ENCODE measurements around the gene NOTCH2. TPM values are rescaled to one million over a fixed set of nuclear protein-coding genes. Genes with fewer than 3 reads are reported as not detected.

NOTCH2 gene
- total RNA-seq, 1 experiment from 2014 or later, result 62.9 TPM

GRCh38 chr1:119879510-119880434 is 189.7 kb downstream of the NOTCH2 start:
- Histone ChIP-seq H3K4me1 (ENCODE audit: control insufficient read depth in 1 of 2, insufficient read depth in 2 of 2, low read length in 2 of 2) (no peaks in the 10 kb centered on the region), H3K27ac (ENCODE audit: low read depth, low read length) (no peak overlapping the region), H3K27me3 (ENCODE audit: insufficient read depth, low read length) (peaks cover 6% of the 10 kb centered on the region), H2AFZ (ENCODE audit: low read depth, low read length, poor library complexity, severe bottlenecking) (no peak overlapping the region), H3K36me3 (ENCODE audit: control insufficient read depth in 1 of 2, insufficient read depth in 2 of 2, low read length in 2 of 2) (no peaks in the 10 kb centered on the region), H3K9me2 (ENCODE audit: insufficient read depth) (no peaks in the 10 kb centered on the region), H3K4me2 (ENCODE audit: low read length) (no peak overlapping the region), H3K9ac (ENCODE audit: low read length) (no peak overlapping the region), H4K20me1 (ENCODE audit: insufficient read depth) (no peaks in the 10 kb centered on the region), H3K79me2 (ENCODE audit: insufficient read depth, low read length) (no peaks in the 10 kb centered on the region), H3K4me3 (replicated peaks in 1 of 2; ENCODE audit: low read depth in 1 of 2, low read length in 2 of 2) (no peak overlapping the region), H3K9me3 (ENCODE audit: control insufficient read depth in 1 of 2, insufficient read depth in 1 of 2, low read depth in 1 of 2, low read length in 2 of 2) (no peaks in the 10 kb centered on the region)
- CTCF ChIA-PET, result no interaction called here
- TF ChIP-seq TCF7L2 (IDR thresholded peaks at IDR 0.05; ENCODE audit: borderline replicate concordance, extremely low read depth, insufficient read depth, insufficient read length), result no peak
- no peak for TF ChIP-seq CBX3 (IDR thresholded peaks at IDR 0.05; ENCODE audit: low read depth)
- TF ChIP-seq SP1 (IDR thresholded peaks at IDR 0.05; ENCODE audit: low read depth), result no peak
- TF ChIP-seq ZNF274 (IDR thresholded peaks at IDR 0.05; ENCODE audit: low read depth, low read length), result no peak
- no peak for TF ChIP-seq EZH2 (IDR thresholded peaks at IDR 0.05)
- no peak for TF ChIP-seq POLR2AphosphoS5 (IDR thresholded peaks at IDR 0.05; ENCODE audit: low read depth, low read length)
- TF ChIP-seq SIN3A (IDR thresholded peaks at IDR 0.05; ENCODE audit: low read depth), result no peak
- TF ChIP-seq, protein P1, sequence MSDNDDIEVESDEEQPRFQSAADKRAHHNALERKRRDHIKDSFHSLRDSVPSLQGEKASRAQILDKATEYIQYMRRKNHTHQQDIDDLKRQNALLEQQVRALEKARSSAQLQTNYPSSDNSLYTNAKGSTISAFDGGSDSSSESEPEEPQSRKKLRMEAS (IDR thresholded peaks at IDR 0.05), result no peak
- BruUV-seq (replicated peaks), result no TSS peak
- no peak for ATAC-seq
- POLR2A ChIA-PET, result no interaction called here
- RAD21 ChIA-PET (ENCODE audit: low non-redundant PET in 1 of 2, low total read pairs in 2 of 2, uncharacterized antibody in 2 of 2, unreplicated experiment in 2 of 2), result no interaction called here
- DNase-seq (ENCODE audit: low read depth, low spot score), result no peak
- intact Hi-C loops (cut with micrococcal nuclease), result loop anchor here (10.0 kb wide), 1 partner anchor 265 kb away; no protein-coding TSS in a partner anchor

GRCh38 chr1:119878171-119878570 is 191.3 kb downstream of the NOTCH2 start:
- H4K20me1 ChIP-seq (ENCODE audit: insufficient read depth), result no peaks in the 10 kb centered on the region
- no TSS peak for BruUV-seq (replicated peaks)
- CTCF ChIA-PET, result no interaction called here
- TF ChIP-seq RAD21 (IDR thresholded peaks at IDR 0.05; ENCODE audit: low read depth) (no peak), POLR2A (IDR thresholded peaks at IDR 0.05; ENCODE audit: borderline replicate concordance, extremely low read depth, insufficient read depth, insufficient read length) (no peak), ZNF274 (IDR thresholded peaks at IDR 0.05; ENCODE audit: low read depth, low read length) (no peak), YY1 (IDR thresholded peaks at IDR 0.05; ENCODE audit: extremely low read depth, insufficient replicate concordance, low read depth, low read length) (no peak), POLR2AphosphoS5 (IDR thresholded peaks at IDR 0.05; ENCODE audit: low read depth, low read length) (no peak), EZH2 (IDR thresholded peaks at IDR 0.05) (no peak), EGR1 (IDR thresholded peaks at IDR 0.05; ENCODE audit: low read depth) (no peak), TCF7L2 (IDR thresholded peaks at IDR 0.05; ENCODE audit: borderline replicate concordance, extremely low read depth, insufficient read depth, insufficient read length) (no peak)
- TF ChIP-seq, protein P2, sequence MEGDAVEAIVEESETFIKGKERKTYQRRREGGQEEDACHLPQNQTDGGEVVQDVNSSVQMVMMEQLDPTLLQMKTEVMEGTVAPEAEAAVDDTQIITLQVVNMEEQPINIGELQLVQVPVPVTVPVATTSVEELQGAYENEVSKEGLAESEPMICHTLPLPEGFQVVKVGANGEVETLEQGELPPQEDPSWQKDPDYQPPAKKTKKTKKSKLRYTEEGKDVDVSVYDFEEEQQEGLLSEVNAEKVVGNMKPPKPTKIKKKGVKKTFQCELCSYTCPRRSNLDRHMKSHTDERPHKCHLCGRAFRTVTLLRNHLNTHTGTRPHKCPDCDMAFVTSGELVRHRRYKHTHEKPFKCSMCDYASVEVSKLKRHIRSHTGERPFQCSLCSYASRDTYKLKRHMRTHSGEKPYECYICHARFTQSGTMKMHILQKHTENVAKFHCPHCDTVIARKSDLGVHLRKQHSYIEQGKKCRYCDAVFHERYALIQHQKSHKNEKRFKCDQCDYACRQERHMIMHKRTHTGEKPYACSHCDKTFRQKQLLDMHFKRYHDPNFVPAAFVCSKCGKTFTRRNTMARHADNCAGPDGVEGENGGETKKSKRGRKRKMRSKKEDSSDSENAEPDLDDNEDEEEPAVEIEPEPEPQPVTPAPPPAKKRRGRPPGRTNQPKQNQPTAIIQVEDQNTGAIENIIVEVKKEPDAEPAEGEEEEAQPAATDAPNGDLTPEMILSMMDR (IDR thresholded peaks at IDR 0.05 in 2 of 3, conservative IDR thresholded peaks at IDR 0.05 in 1 of 3; ENCODE audit: borderline replicate concordance in 1 of 3, insufficient read depth in 1 of 3, low read depth in 2 of 3, low read length in 2 of 3), result no peak
- TF ChIP-seq, protein P1 (IDR thresholded peaks at IDR 0.05), result no peak

More at GRCh38 chr1:119878171-119878570, 191.3 kb downstream of the NOTCH2 start:
- H3K4me1 ChIP-seq (ENCODE audit: control insufficient read depth in 1 of 2, insufficient read depth in 2 of 2, low read length in 2 of 2), result no peaks in the 10 kb centered on the region
- no peaks in the 10 kb centered on the region for H3K36me3 ChIP-seq (ENCODE audit: control insufficient read depth in 1 of 2, insufficient read depth in 2 of 2, low read length in 2 of 2)
- no peak overlapping the region for H2AFZ ChIP-seq (ENCODE audit: low read depth, low read length, poor library complexity, severe bottlenecking)
- H3K27me3 ChIP-seq (ENCODE audit: insufficient read depth, low read length), result no peaks in the 10 kb centered on the region
- intact Hi-C loops (cut with micrococcal nuclease), result loop anchor here (10.0 kb wide), 1 partner anchor 267 kb away; no protein-coding TSS in a partner anchor
- H3K27ac ChIP-seq (ENCODE audit: low read depth, low read length), result no peak overlapping the region
- ATAC-seq, result no peak
- RAD21 ChIA-PET (ENCODE audit: low non-redundant PET in 1 of 2, low total read pairs in 2 of 2, uncharacterized antibody in 2 of 2, unreplicated experiment in 2 of 2), result no interaction called here
- H3K79me2 ChIP-seq (ENCODE audit: insufficient read depth, low read length), result no peaks in the 10 kb centered on the region
- DNase-seq (ENCODE audit: low read depth, low spot score), result no peak
- POLR2A ChIA-PET, result no interaction called here
- H3K9me2 ChIP-seq (ENCODE audit: insufficient read depth), result no peaks in the 10 kb centered on the region
- H3K4me3 ChIP-seq (replicated peaks in 1 of 2; ENCODE audit: low read depth in 1 of 2, low read length in 2 of 2), result no peak overlapping the region
- no peak overlapping the region for H3K9ac ChIP-seq (ENCODE audit: low read length)
- H3K9me3 ChIP-seq (ENCODE audit: control insufficient read depth in 1 of 2, insufficient read depth in 1 of 2, low read depth in 1 of 2, low read length in 2 of 2), result no peaks in the 10 kb centered on the region
- H3K4me2 ChIP-seq (ENCODE audit: low read length), result no peak overlapping the region

All from HCT116 (cell line).